Right kidney (tissue), 9 donors: ENCODE results near the gene PGM1.
"Not testable (repeated sequence)": the region's sequence is repeated elsewhere in the genome, so short reads cannot be mapped to it uniquely, and the experiment has no call there.

Source experiments
- DNase-seq: peaks from one replicate; pipeline ENCODE4 v3.0.0-alpha.2; 2016
- long read RNA-seq, 8 donors: transcript quantifications; one replicate each; lab custom pipeline, GENCODE V29; 2026

The PGM1 gene
- long read RNA-seq, donor 1, transcript PGM1-202 (11 exons, 2,472 nt) = major isoform, 19 of 24 reads
- long read RNA-seq, donor 1, partial matches to known transcripts = 5 of 24 reads
- long read RNA-seq, donor 1, other reads (novel, unspliced or antisense) = 0 of 24 reads
- long read RNA-seq, donor 2, transcript PGM1-202 (11 exons, 2,472 nt) = major isoform, 7 of 7 reads
- long read RNA-seq, donor 2, partial matches to known transcripts = 0 of 7 reads
- long read RNA-seq, donor 2, other reads (novel, unspliced or antisense) = 0 of 7 reads
- long read RNA-seq, donor 3, transcript PGM1-202 (11 exons, 2,472 nt) = major isoform, 9 of 9 reads
- long read RNA-seq, donor 3, partial matches to known transcripts = 0 of 9 reads
- long read RNA-seq, donor 3, other reads (novel, unspliced or antisense) = 0 of 9 reads
- long read RNA-seq, donor 4, transcript PGM1-202 (11 exons, 2,472 nt) = major isoform, 14 of 14 reads
- long read RNA-seq, donor 4, partial matches to known transcripts = 0 of 14 reads
- long read RNA-seq, donor 4, other reads (novel, unspliced or antisense) = 0 of 14 reads
- long read RNA-seq, donor 5, transcript PGM1-202 (11 exons, 2,472 nt) = major isoform, 6 of 12 reads
- long read RNA-seq, donor 5, partial matches to known transcripts = 6 of 12 reads
- long read RNA-seq, donor 5, other reads (novel, unspliced or antisense) = 0 of 12 reads
- long read RNA-seq, donor 6, transcript PGM1-202 (11 exons, 2,472 nt) = major isoform, 6 of 6 reads
- long read RNA-seq, donor 6, partial matches to known transcripts = 0 of 6 reads
- long read RNA-seq, donor 6, other reads (novel, unspliced or antisense) = 0 of 6 reads
- long read RNA-seq, donor 7, transcript PGM1-202 (11 exons, 2,472 nt) = major isoform, 15 of 15 reads
- long read RNA-seq, donor 7, partial matches to known transcripts = 0 of 15 reads
- long read RNA-seq, donor 7, other reads (novel, unspliced or antisense) = 0 of 15 reads
- long read RNA-seq, donor 8, transcript PGM1-202 (11 exons, 2,472 nt) = major isoform, 16 of 22 reads
- long read RNA-seq, donor 8, partial matches to known transcripts = 6 of 22 reads
- long read RNA-seq, donor 8, other reads (novel, unspliced or antisense) = 0 of 22 reads

DNA sequence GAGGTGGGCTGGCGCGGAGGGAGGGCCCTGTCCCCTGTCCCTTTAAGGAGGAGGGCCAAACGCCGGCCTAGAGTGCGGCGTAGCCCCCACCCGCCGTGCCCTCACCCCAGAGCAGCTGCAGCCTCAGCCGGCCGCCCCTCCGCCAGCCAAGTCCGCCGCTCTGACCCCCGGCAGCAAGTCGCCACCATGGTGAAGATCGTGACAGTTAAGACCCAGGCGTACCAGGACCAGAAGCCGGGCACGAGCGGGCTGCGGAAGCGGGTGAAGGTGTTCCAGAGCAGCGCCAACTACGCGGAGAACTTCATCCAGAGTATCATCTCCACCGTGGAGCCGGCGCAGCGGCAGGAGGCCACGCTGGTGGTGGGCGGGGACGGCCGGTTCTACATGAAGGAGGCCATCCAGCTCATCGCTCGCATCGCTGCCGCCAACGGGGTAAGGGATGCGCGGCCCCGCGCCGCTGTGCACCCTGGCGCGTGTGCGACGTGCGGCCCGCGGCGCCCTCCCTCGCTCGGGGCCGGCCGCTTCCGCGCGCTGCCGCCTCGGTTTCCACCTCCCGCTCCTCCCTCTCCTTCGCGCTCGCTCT, at the start of gene PGM1:
Gene PGM1 (plus strand): TSS at position 109 of the 583 bp plus-strand sequence. CDS start 78 bp downstream, at position 187.
- DNase-seq = peak; percentile 92

DNA sequence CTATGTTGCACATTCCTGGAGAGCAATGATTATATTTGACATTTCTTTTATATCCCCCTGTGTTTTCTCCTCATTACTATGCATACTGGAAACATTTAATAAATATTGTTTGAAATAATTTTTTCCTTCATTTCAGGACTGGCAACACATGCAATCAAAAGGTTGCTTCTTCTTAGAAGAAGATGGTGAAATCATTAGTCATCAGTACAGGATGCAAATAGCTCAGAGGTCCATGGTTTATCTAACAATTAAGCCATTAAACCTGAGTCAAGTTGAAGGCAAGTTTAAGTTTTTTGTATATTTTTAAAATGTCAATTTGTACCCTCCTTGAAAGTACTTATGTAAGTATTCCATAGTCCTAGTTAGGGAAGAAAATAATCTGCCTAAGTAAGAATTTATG, 47.4 kb upstream of the PGM1 start:
- no peak for DNase-seq

DNA sequence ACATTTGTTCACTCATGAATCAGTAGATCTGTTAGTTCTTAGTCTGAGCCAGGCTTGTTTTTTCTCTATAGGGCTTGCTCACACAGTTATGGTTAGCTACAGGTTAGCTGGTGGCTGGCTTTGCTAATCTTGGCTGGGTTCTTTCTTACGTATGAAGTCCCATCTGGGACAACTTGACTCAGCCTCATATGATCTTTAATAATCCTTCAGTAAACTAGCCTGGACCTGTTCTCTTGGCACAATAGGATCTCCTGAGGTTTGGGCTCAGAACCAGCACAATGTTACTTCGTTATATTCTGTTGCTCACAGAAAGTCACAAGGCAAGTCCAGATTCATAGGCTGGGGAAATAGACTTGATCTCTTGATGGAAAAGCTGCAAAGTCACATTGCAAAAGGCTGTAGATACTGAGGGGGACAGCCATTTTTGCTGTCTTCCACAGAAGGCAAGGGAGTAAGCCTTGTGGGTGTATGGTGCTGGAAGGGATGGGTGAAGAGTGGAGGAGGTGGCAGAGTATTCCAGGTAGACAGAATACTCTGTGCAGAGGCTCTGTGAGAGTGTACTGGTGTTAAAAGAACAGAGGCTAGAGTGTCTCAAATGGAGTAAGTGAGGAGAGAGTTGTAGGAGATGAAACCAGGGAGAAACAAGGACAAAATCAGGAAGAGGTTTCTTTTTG, 45.5 kb upstream of the PGM1 start:
- DNase-seq = no peak

DNA sequence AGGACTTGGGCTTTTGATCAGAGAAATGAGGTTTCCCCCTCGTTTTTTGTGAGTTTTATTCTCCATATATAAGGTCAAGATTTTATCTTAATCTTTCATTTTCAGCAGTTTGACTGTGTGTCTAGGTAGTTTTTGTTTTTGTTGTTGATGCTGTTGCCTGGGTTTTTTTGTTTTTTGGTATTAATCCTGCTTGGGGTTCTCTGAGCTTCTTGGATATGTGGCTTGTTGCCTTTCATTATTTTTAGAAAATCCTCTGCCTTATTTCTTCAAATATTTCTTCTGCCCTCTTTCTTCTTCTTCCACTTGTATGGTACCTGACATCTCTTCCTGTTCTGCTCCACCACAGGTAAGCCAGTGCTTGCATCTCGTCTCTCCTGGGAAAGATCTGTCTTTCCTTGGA, 44.9 kb upstream of the PGM1 start:
- no peak for DNase-seq

DNA sequence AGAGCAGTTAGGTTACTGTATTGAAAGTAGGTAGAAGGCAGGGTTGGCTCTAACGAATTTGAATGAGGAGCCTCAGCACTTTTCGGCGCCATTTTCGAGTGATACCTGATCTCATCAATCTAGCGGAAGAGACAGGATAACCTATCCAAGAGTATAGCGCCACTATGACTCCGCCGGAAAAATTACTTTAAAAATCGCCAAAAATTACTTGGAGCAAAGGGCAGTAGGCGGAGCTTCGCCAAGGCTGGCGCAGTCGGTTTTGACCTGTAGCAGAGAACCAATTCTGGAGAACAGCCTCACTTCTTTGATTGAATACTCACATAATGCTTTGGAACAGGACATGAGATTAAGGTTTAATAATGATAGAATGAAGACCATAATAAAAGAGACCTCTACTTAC, 44.3 kb upstream of the PGM1 start:
- DNase-seq = no peak

DNA sequence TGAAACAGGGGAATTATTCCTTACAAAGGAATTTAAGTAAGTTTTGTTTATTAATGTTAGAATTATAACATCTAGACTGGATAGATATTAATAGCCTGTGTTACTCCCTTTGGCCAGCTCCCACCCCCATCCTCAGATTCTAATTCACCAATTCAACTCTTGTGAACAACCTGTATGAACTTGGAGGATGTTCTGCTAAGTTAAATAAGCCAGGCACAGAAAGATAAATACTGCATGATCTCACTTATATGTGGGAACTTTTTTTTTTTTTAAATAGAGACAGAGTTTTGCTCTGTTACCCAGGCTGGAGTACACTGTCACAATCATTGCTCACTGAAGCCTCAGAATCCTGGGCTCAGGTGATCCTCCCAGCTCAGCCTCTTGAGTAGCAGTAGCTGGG, 37.7 kb upstream of the PGM1 start:
- no peak for DNase-seq

DNA sequence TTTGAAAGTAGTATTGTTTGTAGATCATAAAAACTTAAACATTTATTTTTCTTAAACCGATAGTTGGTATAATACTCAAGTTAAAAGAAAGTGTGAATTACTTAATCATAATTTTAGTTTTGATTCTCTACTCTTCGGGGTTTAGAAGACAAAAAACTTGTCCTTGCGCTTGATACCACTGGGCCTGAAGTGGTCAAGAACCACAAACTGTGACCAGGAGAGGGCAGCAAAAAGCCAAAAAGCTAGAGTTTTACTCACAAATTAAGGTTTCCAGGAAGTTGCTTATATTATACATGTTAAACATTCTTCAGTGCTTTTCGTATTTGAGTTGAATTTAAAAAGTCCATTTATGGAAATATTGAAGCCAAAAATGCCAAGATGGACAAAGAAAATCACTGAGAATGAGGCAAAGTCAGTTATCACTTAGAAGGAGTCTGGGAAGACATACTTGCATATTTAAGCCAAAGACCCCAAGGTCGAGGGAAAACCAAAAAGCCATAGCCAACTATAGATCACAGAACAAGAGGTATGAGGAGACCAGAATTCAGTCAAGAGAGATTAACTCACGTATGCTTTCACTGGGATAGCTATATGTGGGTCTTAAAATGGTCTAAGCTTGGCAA, 35.7 kb upstream of the PGM1 start:
- no peak for DNase-seq

DNA sequence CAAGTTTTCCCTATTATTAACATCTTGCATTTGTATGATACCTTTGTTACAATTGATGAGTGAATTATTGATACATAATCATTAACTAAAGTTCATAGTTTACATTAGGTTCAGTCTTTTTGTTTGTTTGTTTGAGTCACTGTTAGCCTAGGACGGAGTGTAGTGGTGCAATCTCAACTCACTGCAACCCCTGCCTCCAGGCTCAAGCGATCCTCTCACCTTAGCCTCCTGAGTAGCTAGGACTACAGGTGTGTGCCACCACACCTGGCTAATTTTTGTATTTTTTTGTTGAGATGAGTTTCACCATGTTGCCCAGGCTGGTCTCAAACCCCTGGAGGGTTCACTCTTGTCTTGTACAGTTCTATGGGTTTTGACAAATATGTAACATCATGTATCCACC, 33.9 kb upstream of the PGM1 start:
- no peak for DNase-seq

DNA sequence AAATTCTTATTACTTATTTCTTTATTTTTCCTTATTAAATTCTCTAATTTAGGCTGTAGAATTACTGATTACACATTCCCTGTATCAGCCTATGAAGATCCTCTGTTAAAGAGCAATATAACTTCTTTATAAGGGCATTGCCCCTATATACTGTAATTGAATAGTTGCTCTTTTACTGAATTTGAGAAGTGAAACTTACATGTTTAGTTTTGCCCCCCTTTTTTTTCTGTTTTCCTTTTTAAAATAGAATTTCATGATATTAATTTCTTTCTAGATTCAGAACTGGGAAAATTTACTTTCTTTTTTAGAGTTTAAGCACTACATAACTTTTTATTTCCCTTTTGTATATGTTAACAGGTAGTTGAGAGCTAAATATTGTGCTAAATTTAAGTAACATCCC, 29.5 kb upstream of the PGM1 start:
- no peak for DNase-seq

DNA sequence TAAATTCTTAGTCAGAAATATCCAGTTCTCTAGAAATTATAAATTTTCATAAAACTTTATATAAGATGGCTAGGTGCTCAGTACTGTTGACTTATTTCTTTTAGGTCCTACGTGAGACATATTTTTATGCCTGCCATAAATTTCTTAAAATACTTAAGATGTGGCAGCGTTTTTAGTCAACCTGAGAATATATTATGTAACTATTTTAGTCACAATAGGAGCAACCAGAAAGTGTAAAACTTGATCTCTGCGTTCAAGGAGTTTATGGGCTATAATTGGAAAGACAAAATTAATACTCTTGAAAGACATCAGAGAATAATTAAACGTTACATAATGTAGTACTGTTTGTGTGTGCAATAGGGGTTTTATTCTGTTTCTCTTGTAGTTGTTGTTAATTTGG, 24.1 kb upstream of the PGM1 start:
- DNase-seq = no peak

DNA sequence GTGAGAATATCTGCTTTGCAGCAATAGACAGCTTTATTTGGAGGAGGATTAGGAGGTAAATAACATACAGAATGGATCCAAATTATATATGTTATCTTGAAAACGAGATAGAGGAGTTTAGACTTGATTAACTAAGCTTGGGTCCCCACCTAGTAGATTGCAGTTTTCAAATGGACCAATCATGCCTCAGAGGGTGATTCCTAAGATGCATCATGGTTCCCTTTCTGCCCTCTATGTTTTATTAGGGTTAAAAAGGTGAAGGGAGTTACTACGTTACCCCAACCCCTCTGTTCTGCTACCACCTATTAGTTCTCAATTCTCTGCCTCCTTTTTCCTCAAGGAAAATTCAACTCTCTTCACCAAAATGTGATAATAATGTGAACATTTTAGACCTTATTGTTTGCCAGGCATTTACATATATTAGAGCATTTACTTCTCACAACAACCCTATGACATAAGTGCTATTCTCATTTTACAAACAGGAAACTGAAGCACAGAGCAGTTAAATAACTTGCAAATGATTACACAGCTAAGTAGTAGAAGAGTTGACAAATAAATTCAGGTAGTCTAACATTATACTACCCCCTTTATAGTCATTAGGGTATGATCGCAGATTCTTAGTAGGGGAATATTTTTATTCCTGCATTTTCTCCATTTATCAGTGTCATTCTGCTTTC, 23.4 kb upstream of the PGM1 start:
- no peak for DNase-seq

DNA sequence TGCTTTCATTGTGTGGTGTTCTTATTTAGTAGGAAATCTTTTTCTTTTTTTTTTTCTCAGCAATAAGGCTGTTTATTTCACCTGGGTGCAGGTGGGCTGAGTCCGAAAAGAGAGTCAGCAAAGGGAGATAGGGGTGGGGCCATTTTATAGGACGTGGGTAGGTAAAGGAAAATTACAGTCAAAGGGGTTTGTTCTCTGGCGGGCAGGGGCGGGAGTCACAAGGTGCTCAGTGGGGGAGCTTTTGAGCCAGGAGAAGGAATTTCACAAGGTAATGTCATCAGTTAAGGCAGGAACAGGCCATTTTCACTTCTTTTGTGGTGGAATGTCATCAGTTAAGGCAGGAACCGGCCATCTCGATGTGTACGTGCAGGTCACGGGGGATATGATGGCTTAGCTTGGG, 20.5 kb upstream of the PGM1 start:
- not testable (repeated sequence) for DNase-seq

DNA sequence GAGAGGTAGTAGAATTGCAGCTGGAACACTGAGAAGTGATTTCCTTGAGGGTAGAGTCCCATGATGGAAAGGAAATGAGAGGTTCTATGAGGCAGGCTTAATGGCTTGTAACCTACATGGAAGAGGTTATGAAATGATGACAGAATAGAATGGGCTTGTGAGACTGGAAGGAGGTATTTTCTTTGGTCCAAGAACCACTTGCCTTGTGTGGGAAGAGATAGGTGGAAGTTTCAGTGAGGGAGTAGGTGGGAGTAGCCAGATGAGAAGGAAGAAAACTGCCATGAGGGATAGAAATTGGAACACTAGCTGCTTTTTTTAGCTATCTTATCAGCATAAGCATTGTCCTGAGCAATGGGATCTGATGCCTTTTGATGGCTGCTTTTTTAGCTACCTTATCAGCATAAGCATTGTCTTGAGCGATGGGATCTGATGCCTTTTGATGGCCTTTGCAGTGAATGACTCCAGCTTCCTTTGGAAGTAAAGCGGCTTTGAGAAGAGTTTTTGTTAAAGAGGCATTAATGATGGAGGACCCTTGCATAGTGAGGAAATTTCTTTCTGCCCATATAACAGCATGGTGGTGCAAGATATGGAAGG, 18.9 kb upstream of the PGM1 start:
- DNase-seq = not testable (repeated sequence)

DNA sequence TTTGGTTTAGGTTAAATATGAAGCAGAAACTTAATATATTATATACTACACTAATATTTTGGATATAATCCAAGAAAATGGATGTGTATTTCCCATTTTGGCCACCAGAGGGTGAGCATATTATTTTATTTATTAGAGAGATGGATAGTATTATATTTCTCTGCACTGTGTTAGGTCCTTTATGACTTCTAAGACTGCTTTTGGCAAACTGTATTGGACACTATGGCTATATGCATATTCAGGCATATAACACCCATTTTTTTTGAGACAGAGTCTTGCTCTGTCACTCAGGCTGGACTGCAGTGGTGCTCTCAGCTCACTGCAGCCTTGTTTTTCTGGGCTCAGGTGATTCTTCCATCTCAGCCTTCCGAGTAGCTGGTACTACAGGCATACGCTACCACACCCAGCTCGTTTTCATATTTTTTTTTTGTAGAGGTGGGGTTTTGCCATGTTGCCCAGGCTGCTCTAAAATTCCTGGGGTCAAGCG, 17.8 kb upstream of the PGM1 start:
- DNase-seq = peak; percentile 5

DNA sequence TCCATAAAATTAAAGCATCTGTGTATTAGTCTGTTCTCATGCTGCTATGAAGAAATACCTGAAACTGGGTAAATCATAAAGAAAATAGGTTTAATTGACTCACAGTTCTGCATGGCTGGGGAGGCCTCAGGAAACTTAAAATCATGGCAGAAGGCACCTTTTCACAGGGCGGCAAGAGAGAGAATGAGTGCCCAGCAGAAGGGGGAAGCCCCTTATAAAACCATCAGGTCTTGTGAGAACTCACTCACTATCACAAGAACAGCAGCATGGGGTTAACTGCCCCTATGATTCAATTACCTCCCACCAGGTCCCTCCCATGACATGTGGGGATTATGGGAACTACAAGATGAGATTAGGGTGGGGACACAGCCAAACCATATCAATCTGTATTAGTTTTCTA, 6.9 kb upstream of the PGM1 start:
- not testable (repeated sequence) for DNase-seq

DNA sequence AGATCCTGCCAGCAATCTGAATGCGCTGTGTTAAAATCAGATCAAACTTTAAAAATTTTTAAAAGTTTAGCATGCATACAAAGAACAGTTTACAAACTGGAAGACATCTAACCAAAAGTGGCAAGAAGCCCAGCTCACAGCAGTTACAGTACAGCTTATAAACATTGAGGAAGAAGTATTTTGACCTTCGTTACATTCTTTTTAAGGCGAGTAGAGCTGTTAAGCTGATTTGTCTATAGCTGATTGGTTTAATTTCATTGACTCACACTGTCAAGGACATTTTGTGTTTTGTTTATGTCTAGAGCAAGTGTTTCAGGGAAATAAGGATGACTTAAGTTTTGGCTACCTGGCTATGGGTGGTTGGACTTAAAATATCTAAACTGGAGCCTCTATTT, 3.0 kb upstream of the PGM1 start:
- no peak for DNase-seq

DNA sequence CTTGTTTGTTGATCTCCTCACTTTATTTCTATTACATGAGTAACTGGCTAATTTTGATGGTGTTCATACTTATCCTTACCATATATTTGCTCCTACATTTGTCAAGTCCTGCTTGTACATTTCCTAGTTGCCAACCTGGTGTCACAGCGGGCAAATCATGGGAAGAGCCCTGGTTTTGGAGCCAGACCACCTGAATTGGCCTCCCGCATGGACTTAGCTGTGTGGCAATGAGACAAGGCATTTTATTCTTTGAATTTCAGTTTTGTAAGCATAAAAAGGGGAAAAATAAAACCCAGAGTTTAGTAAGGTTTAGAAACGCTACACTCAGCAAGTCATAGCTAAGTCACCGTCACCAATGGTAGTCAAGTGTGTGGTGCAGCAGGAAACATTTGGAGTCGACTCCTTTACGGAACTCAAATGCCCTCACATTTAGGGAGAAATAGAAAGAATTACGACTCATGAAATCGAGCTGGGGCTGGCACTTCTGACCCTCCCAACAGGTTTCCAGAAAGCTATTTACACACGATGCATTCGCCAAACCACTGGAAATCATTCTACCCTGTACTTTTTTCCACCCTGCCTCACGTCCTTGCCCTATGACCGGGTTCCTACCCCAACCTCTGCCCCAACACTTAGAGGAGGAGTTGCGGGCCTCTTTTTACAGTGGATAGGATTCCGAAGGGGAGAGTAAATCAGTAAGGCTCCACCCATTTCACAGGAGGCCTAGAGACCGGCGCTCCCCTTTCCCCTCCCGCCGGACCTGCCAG, 492 bp upstream of the PGM1 start:
- no peak for DNase-seq

DNA sequence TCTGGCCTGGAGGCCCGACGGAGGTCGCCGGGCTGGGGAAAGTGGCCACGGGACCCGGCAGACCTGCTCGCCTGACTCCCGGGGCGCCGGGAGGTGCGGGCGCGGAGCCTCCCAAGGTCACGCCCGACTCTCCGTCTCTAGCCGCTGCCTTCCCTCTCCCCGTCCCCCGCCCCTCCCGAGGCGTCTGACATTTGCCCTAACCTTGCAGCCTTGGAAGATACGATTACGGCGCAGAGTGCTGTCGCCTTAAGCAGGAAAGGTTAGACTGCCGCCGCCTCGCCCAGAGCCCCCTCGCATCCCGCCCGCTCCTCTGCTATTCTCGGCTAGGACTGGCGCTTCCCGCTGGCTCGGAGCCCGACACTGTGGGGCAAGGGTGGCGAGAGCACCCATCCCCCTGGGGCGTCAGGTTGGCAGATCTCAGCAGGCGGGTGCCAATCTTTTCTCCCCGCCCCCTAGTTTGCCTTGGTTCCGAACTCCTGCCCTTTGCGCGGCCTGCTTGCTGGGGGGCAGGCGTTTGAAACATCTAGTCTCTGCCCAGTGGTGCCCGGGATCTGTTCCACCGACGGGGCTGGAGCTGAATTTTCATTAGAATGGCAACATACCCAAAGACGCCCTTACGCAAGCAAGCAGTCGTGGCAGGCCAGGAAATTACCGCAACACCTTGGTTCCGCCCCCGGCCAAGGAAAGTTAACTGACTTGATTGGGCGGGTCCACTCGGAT, 835 bp downstream of the PGM1 start:
- DNase-seq = no peak

DNA sequence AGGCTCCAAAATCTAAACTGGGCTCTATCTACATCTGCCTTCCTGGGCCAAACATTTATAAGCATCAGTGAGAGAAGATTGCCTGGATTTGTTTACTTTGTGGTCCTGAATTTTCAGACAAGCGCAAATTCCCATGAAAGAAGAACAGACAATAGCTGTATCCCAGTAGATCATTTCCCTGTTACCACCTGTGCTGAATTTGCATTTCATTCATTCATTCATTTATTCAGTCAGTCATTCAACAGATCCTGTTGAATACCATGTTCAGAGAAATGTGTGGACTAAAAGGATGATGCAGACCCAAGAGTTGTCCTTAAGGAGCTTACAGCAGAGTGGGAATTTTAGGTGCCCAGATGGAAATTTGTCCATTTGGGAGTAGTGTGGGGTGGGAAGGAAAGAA, 2.2 kb downstream of the PGM1 start:
- no peak for DNase-seq
